Measurements from ENCODE around the gene LENEP.

Gene LENEP

DNA sequence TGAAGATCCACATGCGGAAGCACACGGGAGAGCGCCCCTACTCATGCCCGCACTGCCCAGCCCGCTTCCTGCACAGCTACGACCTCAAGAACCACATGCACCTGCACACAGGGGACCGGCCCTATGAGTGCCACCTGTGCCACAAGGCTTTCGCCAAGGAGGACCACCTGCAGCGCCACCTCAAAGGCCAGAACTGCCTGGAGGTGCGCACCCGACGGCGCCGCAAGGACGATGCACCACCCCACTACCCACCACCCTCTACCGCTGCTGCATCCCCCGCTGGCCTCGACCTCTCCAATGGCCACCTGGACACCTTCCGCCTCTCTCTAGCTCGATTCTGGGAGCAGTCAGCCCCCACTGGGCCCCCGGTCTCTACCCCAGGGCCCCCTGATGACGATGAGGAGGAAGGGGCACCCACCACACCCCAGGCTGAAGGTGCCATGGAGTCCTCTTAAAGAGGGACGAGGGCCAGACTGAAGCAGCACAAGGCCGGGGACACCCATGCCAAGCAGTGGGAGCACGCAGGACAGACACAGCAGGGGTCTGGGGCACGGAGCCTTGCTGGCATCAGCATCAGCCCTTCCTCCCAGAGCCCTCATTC lies 22.9 kb downstream of the LENEP start:
- DNase-seq: no peak
- in situ Hi-C loops (cut with MboI; ENCODE audit: low pct_unique_long_range_greater_than_20kb, low sequenced_read_pairs): no loop called here

DNA sequence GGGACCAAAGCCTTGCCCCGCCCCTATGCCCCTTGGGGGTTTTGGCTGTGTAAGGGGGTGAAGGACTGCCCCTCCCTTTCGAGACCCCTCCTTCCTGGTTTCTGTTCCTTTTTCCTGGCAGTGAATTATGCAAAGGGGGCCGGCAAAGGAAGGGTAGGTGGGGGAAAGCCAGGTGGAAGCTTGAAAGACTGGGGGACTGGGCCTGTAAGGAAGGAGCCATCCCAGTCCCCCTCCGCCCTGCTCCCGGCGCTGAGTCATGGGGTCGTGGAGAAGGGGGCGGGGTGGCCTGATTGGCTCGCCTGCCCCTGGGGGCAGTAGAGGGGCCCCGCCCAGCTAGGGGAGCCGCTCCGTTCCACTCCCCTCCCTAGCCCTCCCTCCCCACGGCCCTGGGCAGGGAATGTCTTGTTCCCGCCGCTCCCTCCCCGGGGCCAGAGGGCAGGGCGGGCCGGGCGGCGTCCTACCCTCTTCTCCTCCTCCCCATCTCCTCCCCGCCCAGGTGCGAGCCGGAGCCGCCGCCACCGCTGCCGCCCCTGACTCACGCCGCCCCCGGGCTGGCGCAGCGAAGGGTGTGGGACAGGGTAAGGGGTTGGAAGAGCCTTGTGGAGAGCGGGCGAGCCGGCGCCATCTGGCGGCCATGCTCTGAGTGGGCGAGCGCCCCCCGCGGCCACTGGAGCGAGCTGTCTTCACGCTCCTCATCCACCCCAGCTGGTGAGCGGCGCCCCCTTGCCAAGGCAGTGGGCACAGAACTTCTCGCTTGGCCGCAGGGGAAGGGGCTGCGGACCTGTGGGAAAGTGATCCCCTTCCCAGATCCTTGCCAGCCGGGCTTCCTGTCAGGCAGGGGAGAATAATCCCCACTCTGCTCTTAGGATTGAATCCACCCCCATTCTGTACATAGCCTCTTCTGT lies 23.9 kb downstream of the LENEP start:
- in situ Hi-C loops (cut with MboI; ENCODE audit: low pct_unique_long_range_greater_than_20kb, low sequenced_read_pairs): no loop called here
- peak; percentile 97 for DNase-seq

DNA sequence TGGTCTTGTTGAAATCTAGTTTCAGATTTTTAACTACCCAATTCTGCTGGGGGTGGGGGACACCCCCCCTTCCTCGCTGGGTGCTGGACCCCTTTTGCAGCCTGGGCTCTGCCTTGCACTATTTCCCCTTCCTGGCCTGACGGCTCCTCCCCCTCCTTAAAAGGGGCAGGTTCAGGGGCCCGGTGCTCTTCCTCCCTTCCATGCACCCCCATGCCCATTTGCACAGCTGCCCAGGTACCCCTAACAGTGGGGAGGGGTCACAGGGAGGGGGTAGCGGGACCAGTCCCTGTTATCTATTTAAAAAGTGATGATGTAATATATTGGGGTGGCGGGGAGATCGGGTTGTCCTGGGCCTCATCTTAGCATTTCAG lies 24.5 kb downstream of the LENEP start:
- DNase-seq: no peak

DNA sequence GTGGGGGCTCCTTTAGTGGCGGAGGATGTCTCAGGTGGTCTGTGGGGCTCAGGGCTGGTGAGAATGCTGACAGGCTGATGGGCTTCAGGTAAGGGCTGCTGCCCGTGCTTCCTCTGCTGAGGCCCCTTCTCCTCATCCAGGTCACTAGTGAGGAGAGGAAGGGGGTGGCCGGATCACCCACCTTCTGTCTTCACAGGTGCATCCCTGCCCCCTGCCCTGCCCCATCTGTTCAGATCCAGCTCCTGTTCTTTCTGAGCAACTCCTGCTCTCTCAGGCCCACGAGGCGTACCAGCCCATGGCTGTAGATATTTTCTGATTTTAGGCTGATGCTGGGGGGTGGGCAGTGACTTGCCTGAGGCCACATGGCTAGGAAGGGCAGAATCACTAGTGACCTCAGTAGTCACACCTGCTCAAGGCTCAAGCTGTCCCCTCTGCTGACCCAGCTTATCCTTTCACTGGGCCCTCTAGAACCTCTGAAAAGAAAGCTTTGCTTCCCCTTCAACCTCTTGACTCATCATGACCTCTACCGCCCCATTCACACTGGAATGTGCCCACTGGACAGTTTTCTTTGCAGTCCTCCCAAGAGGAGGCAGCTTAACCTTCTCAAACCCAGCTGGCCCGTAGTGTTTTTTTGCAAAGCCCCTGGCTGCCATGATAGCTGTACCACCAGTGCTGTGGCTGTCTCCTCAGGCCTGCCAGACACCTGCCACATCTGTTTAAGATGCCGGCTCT lies 25.4 kb downstream of the LENEP start:
- no peak for DNase-seq
- in situ Hi-C loops (cut with MboI; ENCODE audit: low pct_unique_long_range_greater_than_20kb, low sequenced_read_pairs): no loop called here

More for the DNA sequence above, 24.5 kb downstream of the LENEP start:
- in situ Hi-C loops (cut with MboI; ENCODE audit: low pct_unique_long_range_greater_than_20kb, low sequenced_read_pairs): no loop called here

DNA sequence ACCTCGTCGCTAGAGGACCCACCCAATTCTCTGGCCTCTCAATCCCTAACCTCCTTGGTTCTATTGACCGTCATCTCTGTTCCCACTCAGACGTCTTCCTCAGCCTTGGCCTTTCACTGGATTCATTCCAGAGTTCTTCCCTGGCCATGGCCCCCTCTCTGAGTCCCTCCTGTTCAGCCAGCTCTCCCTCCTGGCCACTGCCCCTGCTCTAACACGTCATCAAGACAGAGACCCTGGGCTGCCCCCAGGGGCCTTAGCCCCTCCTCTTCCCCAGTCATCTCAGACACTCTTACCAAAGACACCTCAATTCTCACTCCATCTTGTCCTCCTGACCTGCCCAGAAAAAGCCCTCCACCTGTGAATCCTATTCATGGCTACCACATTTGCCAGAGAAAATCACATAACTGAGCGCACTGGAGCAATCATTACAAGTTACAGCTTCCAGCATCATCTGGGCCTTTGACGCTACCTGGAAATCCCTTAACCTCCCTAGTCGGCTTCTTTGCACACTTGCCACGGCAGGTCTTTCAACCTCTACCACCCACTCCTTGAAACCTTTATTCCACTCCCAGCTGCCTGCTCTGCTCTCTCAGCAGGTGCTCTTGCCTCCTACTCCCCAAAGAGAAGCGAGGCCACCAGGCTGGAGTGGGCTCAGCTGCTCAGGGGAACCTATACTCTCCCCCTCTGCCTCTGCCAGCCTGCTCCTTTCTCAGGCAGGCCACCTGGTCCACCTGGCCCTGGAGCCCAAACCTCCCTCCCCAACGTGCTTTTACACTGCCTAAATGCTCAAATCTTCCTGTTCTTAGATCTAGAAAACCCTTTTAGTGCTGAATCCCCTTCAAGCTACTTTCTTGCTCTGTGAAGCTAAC lies 26.2 kb downstream of the LENEP start:
- in situ Hi-C loops (cut with MboI; ENCODE audit: low pct_unique_long_range_greater_than_20kb, low sequenced_read_pairs): no loop called here

DNA sequence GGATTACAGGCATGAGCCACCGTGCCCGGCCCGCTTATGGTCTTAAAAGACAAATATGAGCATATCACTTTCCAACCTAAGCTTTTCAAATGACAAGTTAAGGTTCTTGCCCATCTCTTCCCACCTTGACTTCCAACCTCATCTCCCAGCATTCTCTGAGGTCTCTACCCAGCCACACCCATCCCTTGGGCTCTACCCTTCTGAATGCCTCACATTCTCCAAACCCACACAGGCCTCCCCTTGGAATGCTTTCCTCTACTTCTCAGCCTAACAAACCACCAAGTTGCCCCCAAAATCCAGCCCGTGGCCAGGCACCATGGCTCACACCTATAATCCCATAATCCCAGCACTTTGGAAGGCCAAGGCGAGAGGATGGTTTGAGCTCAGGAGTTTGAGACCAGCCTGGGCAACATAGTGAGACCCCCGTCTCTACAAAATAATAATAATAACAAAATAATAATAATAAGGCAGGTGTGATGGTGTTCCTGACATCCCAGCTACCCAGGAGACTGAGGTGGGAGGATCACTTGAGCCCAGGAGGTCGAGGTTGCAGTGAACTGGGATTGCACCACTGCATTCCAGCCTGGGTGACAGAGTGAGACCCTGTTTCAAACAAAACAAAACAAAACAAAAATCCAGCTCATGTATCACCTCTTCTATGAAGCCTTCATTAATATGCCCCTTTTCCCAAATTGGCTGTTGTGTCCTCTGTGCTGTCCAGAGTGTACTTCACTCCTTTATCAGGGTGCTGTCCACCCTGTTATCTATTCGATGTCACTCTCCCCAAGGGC lies 28.9 kb downstream of the LENEP start:
- in situ Hi-C loops (cut with MboI; ENCODE audit: low pct_unique_long_range_greater_than_20kb, low sequenced_read_pairs): no loop called here
- no peak for DNase-seq

More for the DNA sequence above, 26.2 kb downstream of the LENEP start:
- DNase-seq: no peak

DNA sequence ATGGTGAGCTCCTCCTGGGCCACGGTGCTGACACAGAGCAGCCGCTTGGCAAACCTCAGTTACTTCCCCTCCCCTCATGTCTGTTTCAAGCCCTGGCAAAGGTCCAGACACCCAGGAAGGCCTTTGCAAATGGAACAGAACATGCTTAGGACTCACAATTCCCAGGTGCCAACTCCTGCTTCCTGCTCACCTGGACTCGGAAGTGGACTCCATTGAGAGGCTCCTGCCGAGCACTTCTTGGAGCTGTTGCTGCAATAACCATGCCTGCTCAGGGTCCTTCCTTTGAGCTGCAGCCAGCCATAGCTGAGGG lies 29.5 kb downstream of the LENEP start:
- DNase-seq: no peak
- in situ Hi-C loops (cut with MboI; ENCODE audit: low pct_unique_long_range_greater_than_20kb, low sequenced_read_pairs): no loop called here

DNA sequence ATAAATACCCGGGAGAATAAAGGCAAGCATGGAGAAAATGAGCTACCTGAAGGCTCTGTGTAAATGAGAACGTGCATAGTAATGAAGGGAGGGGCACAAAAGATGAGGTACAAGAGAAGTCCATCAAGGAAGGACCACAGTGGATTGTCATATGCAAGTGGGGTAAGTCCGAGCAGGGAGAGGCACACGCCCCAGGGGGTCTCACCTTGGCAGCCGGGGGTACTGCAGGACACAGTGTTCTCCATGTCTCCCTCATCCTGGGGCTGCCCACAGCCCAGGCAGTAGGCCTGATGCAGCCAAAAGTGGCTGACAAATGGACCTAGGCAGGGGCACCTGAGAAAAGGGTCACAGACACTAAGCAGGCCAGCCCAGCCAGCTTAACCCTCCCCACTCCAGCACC lies 30.2 kb downstream of the LENEP start:
- in situ Hi-C loops (cut with MboI; ENCODE audit: low pct_unique_long_range_greater_than_20kb, low sequenced_read_pairs): no loop called here
- no peak for DNase-seq

DNA sequence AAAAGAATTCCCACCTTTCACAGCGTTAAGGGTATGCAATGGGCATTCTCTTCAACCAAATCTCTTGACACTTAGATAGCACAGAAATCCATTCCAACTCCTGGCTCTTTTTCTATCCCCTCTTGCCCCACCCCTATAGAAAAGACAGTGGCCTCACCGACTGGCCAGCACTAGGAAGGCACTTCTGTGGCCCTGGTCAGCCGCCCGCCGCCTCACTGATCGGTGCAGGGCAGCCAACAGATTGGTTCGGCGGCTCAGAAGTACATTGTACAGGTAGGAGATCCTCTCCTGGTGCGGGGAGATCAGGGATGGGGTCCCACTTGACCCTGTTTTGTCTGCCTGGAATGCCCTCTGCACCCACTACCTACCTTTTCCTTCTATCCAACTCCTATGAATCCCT lies 30.9 kb downstream of the LENEP start:
- in situ Hi-C loops (cut with MboI; ENCODE audit: low pct_unique_long_range_greater_than_20kb, low sequenced_read_pairs): no loop called here
- no peak for DNase-seq

DNA sequence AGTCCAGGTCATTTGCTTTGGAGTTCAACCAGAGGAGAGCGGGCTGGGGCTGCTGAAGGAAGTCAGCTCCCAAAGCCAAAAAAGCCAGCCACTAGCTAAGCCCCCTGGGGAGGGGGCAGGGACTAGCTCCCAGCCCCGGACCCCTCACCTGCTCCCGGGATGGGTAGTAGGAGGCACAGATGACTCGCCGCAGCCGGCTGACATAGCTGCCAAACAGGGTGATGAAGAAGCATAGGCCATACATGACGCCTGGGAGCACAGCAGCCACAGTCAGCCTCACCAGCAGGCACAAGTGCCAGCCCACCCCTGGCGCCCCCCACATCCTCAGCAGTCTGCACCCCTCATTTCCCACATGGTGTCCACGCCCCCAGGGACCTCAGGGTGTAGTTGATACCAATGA lies 32.8 kb downstream of the LENEP start:
- in situ Hi-C loops (cut with MboI; ENCODE audit: low pct_unique_long_range_greater_than_20kb, low sequenced_read_pairs): no loop called here
- no peak for DNase-seq

DNA sequence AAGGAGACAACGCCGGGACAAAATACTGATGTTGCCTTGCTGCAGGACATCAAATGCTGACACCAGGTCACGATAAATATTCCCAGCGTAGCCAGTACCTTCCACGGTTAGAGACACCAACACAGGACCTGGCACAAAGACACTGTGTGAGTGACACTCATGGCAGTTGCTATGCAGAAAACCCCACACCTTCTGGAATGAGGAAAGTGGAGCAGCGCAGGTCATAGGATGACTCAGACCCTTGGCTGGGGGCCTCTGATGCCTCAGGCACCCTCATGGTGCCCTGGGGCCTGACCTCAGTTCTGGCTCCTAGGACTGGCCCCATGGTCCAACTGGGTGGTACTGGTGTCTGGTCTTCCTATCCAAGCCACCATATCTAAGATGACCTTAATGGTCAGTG lies 33.2 kb downstream of the LENEP start:
- in situ Hi-C loops (cut with MboI; ENCODE audit: low pct_unique_long_range_greater_than_20kb, low sequenced_read_pairs): no loop called here
- no peak for DNase-seq

DNA sequence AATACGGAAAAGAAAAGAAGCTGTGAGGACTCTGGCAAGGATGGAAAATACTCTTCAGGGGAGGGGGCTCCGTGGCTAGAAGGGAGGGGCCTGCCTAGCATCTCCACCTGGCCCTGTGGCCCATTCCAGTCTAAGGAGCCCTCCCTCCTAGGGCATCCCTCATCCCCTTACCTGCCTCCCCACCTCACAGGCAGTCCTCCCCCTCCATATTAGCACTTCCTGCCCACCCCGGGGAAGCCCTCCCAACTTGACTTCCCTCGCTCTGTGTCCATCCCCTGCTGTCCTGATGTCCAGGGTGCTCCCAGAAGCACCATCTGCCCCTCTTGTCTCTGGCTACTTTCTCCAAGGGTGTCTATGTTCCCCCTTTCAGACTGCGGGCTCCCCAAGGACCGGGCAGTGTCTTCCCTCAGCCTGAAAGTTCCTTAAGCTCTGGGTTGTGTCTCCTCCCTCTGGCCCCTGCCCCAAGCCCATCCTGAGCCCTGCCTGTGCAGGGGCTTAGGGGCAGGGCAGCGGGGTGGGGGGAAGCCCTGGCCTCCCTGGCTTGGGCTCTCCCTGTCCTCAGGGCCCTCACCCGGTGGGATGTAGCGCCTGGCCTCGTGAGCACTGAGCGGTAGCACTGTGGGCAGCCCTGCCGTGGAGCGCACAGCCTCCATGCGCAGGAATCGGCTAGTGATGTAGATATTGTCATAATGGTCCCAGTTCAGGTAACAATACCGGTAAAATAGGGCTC lies 36.3 kb downstream of the LENEP start:
- no peak for DNase-seq
- in situ Hi-C loops (cut with MboI; ENCODE audit: low pct_unique_long_range_greater_than_20kb, low sequenced_read_pairs): no loop called here

DNA sequence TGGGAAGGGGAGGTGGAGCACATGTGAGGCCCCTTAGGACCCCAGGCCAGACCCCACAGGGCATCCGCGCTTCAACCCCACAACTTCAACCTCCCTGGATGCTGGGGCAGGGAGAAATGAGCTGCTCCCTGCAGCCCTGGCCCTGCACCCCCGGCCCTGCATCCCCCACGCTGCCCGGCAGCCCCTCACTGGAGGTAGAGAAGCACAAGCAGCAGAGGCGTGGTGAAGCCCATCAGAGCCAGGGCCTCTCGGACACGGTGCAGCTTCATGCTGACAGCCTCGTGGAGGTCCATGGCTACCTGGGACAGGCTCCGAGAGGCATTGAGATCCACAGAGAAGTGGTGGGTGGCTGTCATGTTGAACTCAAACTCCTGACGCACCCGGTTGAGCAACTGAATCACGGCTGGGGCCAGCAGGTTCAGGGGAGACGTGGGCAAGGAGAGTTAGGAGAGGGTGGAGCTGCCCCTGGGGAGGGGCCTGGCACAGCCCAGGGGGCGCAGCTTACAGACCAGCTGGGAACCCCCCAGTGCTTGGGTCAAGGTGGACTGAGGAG lies 36.9 kb downstream of the LENEP start:
- in situ Hi-C loops (cut with MboI; ENCODE audit: low pct_unique_long_range_greater_than_20kb, low sequenced_read_pairs): no loop called here
- no peak for DNase-seq

DNA sequence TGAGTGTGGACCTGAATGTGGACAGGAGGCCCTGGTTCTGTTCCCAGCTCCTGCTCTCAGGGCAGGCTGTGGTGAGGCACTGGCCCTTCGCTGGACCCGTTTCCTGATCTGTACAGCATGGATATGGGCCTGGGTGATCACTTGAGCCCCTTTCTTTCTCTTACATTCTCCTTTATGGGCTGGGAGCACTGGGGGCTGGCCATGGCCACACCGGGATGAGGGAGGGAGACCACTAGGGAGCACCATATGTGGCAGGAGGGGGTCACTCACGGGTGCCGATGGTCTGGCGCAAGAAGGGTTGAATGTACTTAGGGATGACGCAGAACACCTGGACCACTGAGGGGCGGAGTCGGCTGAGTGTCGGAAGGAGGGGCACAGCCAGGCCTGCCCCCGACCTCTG lies 37.5 kb downstream of the LENEP start:
- DNase-seq: no peak
- in situ Hi-C loops (cut with MboI; ENCODE audit: low pct_unique_long_range_greater_than_20kb, low sequenced_read_pairs): no loop called here

DNA sequence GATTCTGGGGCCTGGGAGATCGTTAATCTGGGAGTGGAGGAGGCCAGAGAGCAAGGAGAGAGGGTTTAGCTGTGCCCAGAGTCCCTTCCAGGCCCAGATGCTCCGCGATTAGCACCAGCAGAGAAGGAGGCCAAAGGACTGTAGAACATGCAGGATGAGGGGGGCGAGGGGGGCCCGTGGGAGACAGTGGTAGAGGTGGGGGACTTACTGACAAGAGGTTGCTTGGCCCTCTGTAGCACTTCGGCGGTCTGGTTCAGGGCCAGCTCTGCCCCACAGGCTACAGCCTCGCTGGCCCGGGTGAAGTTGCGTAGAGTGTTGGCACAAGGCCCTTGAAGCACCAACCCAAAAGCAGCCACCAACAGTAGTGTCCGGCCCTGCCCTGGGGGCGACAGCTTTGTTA lies 39.5 kb downstream of the LENEP start:
- in situ Hi-C loops (cut with MboI; ENCODE audit: low pct_unique_long_range_greater_than_20kb, low sequenced_read_pairs): no loop called here
- no peak for DNase-seq

DNA sequence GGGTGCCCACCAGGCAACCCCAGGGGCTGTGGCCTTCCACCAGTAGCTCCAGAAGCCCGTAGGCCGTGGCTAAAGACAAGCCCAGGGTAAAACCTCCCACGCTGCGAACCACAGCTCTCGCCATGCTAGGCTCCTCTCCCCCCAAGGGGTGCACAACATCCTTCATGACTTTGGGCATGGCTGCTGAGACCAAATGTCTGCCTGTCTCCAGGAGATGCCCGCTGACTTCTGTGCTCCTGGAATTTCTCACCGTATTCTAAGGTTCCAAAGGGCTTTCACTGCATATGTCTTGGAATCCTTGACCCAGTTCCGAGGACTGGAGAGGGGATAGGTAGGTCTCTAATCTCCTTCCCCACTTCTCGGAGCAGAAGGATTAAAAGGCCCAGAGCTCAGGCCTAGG lies 40.1 kb downstream of the LENEP start, which contains the start of the genes DCST1 and DCST2:
TSS of gene DCST1 (plus strand) at position 301 of the 400 bp plus-strand sequence. CDS start 213 bp downstream, outside the sequence.
TSS of gene DCST2 (minus strand) at position 258 of the 400 bp plus-strand sequence. CDS start at position 178, 80 bp downstream.
- DNase-seq: no peak
- in situ Hi-C loops (cut with MboI; ENCODE audit: low pct_unique_long_range_greater_than_20kb, low sequenced_read_pairs): no loop called here

DNA sequence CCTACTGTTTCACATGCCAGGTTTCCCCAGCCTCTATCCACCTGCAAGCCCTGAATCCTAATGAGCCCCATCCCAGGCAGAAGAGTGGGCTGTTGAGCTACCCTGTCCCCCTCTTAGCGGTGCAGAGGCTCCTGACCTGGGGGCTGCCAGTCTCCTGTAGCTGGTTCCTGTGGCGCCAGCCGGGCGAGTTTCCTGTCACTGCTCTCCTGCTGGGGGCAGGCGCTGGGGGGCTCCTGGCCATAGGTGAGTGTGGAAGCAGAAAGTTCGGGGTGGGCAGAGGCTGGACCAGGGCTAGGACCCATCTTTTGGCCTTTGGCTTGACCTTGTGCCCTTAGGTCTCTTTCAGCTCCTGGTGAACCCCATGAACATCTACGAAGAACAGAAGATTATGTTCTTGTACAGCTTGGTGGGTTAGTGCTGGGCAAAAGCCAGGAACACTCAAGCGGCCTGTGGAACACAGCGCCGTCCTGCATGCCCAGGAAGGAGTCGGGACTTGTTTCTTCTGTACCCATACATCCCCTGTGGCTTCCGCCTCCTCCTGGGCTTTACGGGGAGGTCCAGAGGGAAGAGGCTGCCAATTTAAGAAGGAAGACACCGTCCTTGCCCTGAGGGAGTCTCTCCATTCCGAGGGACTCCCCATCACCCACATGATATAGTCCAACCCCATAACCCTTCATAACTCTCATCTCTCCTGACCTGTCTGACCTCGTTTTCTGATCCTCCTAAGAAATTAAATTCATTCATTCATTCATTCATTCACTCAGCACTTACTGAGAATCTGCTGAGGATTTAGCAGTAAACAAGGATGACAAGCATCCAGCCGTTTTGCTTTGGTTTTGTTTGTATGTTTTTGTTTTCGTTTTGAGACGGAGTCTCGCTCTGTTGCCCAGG lies 41.2 kb downstream of the LENEP start:
- DNase-seq: no peak
- in situ Hi-C loops (cut with MboI; ENCODE audit: low pct_unique_long_range_greater_than_20kb, low sequenced_read_pairs): no loop called here

All from KBM-7 (cell line).